Measurements from ENCODE around the gene PBX4. TPM values are rescaled to one million over a fixed set of nuclear protein-coding genes. Genes with fewer than 3 reads are reported as not detected.

PBX4 gene
- total and polyA plus RNA-seq, 5 donors from 2014 or later: 4.1 to 85.3 (median 6.1) TPM

GRCh38 chr19:19653597-19654147 is 35.2 kb upstream of the PBX4 start:
- Histone ChIP-seq H3K9me3 (ENCODE audit: control insufficient read depth in 2 of 2, low read length in 2 of 2) (no peaks in the 10 kb centered on the region), H3K36me3 (ENCODE audit: control insufficient read depth, insufficient read depth, low read length) (peaks cover 88% of the 10 kb centered on the region), H3K4me1 (ENCODE audit: control insufficient read depth, insufficient read depth, low read length, poor library complexity, severe bottlenecking) (no peaks in the 10 kb centered on the region), H3K27me3 (ENCODE audit: control insufficient read depth, insufficient read depth, low read length) (no peaks in the 10 kb centered on the region), H3K27ac (ENCODE audit: insufficient read depth, low read length, poor library complexity, severe bottlenecking) (no peak overlapping the region), H3K4me3 (ENCODE audit: low read depth, low read length) (no peak overlapping the region)
- H3K9me3 Mint-ChIP-seq: peaks cover 0 to 2% (median 0%) of the 10 kb centered on the region in 7 donors
- no peaks in the 10 kb centered on the region for H3K27me3 Mint-ChIP-seq
- H3K36me3 Mint-ChIP-seq: peaks cover 28% of the 10 kb centered on the region
- ATAC-seq (ENCODE audit: low read depth in 2 of 2) (no peak), DNase-seq (no peak)
- H3K4me1 Mint-ChIP-seq: peaks cover 4 to 7% (median 5%) of the 10 kb centered on the region in 4 donors
- no peak overlapping the region for H3K27ac Mint-ChIP-seq
- H3K4me3 Mint-ChIP-seq: no peak overlapping the region

GRCh38 chr19:19652482-19653295 is 34.2 kb upstream of the PBX4 start:
- Histone ChIP-seq H3K4me3 (ENCODE audit: low read depth, low read length) (no peak overlapping the region), H3K27me3 (ENCODE audit: control insufficient read depth, insufficient read depth, low read length) (no peaks in the 10 kb centered on the region), H3K27ac (ENCODE audit: insufficient read depth, low read length, poor library complexity, severe bottlenecking) (no peak overlapping the region), H3K9me3 (ENCODE audit: control insufficient read depth in 2 of 2, low read length in 2 of 2) (no peaks in the 10 kb centered on the region), H3K36me3 (ENCODE audit: control insufficient read depth, insufficient read depth, low read length) (peaks cover 79% of the 10 kb centered on the region), H3K4me1 (ENCODE audit: control insufficient read depth, insufficient read depth, low read length, poor library complexity, severe bottlenecking) (no peaks in the 10 kb centered on the region)
- DNase-seq (no peak), ATAC-seq (ENCODE audit: low read depth in 2 of 2) (no peak)
- H3K9me3 Mint-ChIP-seq: peaks cover 0 to 2% (median 0%) of the 10 kb centered on the region in 7 donors
- H3K4me1 Mint-ChIP-seq: peaks cover 0 to 2% (median 0%) of the 10 kb centered on the region in 4 donors
- peak overlapping the region in 2 of 3 donors; percentile 71 to 98 for H3K27ac Mint-ChIP-seq
- peaks cover 22% of the 10 kb centered on the region for H3K36me3 Mint-ChIP-seq
- no peak overlapping the region for H3K4me3 Mint-ChIP-seq
- H3K27me3 Mint-ChIP-seq: no peaks in the 10 kb centered on the region

GRCh38 chr19:19651076-19651475 is 32.6 kb upstream of the PBX4 start:
- Mint-ChIP-seq H3K36me3 (peaks cover 29% of the 10 kb centered on the region), H3K27me3 (no peaks in the 10 kb centered on the region), H3K9me3 (no peaks in the 10 kb centered on the region), H3K27ac (peak overlapping the region in 1 of 3 donors; percentile 71), H3K4me1 (no peaks in the 10 kb centered on the region), H3K4me3 (no peak overlapping the region)
- Histone ChIP-seq H3K36me3 (ENCODE audit: control insufficient read depth, insufficient read depth, low read length) (peaks cover 80% of the 10 kb centered on the region), H3K4me1 (ENCODE audit: control insufficient read depth, insufficient read depth, low read length, poor library complexity, severe bottlenecking) (no peaks in the 10 kb centered on the region), H3K27ac (ENCODE audit: insufficient read depth, low read length, poor library complexity, severe bottlenecking) (no peak overlapping the region), H3K9me3 (ENCODE audit: control insufficient read depth in 2 of 2, low read length in 2 of 2) (no peaks in the 10 kb centered on the region), H3K27me3 (ENCODE audit: control insufficient read depth, insufficient read depth, low read length) (no peaks in the 10 kb centered on the region), H3K4me3 (ENCODE audit: low read depth, low read length) (no peak overlapping the region)
- DNase-seq: no peak
- ATAC-seq (ENCODE audit: low read depth in 2 of 2): no peak

GRCh38 chr19:19650331-19650730 is 31.8 kb upstream of the PBX4 start:
- ATAC-seq (ENCODE audit: low read depth in 2 of 2) (no peak), DNase-seq (no peak)
- Mint-ChIP-seq H3K36me3 (peaks cover 29% of the 10 kb centered on the region), H3K4me1 (no peaks in the 10 kb centered on the region), H3K4me3 (no peak overlapping the region), H3K27me3 (no peaks in the 10 kb centered on the region), H3K27ac (peak overlapping the region in 1 of 3 donors; percentile 85), H3K9me3 (no peaks in the 10 kb centered on the region)
- no peak overlapping the region for H3K27ac ChIP-seq (ENCODE audit: insufficient read depth, low read length, poor library complexity, severe bottlenecking)
- H3K36me3 ChIP-seq (ENCODE audit: control insufficient read depth, insufficient read depth, low read length): peaks cover 80% of the 10 kb centered on the region
- H3K27me3 ChIP-seq (ENCODE audit: control insufficient read depth, insufficient read depth, low read length): no peaks in the 10 kb centered on the region
- no peak overlapping the region for H3K4me3 ChIP-seq (ENCODE audit: low read depth, low read length)
- no peaks in the 10 kb centered on the region for H3K9me3 ChIP-seq (ENCODE audit: control insufficient read depth in 2 of 2, low read length in 2 of 2)
- no peaks in the 10 kb centered on the region for H3K4me1 ChIP-seq (ENCODE audit: control insufficient read depth, insufficient read depth, low read length, poor library complexity, severe bottlenecking)

GRCh38 chr19:19649580-19649995 is 31.1 kb upstream of the PBX4 start:
- no peak overlapping the region for H3K4me3 ChIP-seq (ENCODE audit: low read depth, low read length)
- ATAC-seq (ENCODE audit: low read depth in 2 of 2) (no peak), DNase-seq (no peak)
- no peaks in the 10 kb centered on the region for H3K9me3 ChIP-seq (ENCODE audit: control insufficient read depth in 2 of 2, low read length in 2 of 2)
- H3K36me3 ChIP-seq (ENCODE audit: control insufficient read depth, insufficient read depth, low read length): peaks cover 74% of the 10 kb centered on the region
- no peak overlapping the region for H3K27ac ChIP-seq (ENCODE audit: insufficient read depth, low read length, poor library complexity, severe bottlenecking)
- Mint-ChIP-seq H3K4me1 (peaks cover 0 to 1% (median 0%) of the 10 kb centered on the region in 4 donors), H3K27me3 (no peaks in the 10 kb centered on the region), H3K27ac (peak overlapping the region in 1 of 3 donors; percentile 48), H3K4me3 (no peak overlapping the region), H3K9me3 (no peaks in the 10 kb centered on the region), H3K36me3 (peaks cover 27% of the 10 kb centered on the region)
- H3K4me1 ChIP-seq (ENCODE audit: control insufficient read depth, insufficient read depth, low read length, poor library complexity, severe bottlenecking): no peaks in the 10 kb centered on the region
- H3K27me3 ChIP-seq (ENCODE audit: control insufficient read depth, insufficient read depth, low read length): no peaks in the 10 kb centered on the region

GRCh38 chr19:19649155-19649554 is 30.7 kb upstream of the PBX4 start:
- peak overlapping the region in 1 of 3 donors; percentile 48 for H3K27ac Mint-ChIP-seq
- peaks cover 31% of the 10 kb centered on the region for H3K36me3 Mint-ChIP-seq

GRCh38 chr19:19647037-19647835 is 28.7 kb upstream of the PBX4 start:
- no peaks in the 10 kb centered on the region for H3K27me3 ChIP-seq (ENCODE audit: control insufficient read depth, insufficient read depth, low read length)

More at GRCh38 chr19:19649155-19649554, 30.7 kb upstream of the PBX4 start:
- Mint-ChIP-seq H3K27me3 (no peaks in the 10 kb centered on the region), H3K4me1 (peaks cover 0 to 2% (median 0%) of the 10 kb centered on the region in 4 donors), H3K4me3 (no peak overlapping the region), H3K9me3 (no peaks in the 10 kb centered on the region)
- no peak overlapping the region for H3K27ac ChIP-seq (ENCODE audit: insufficient read depth, low read length, poor library complexity, severe bottlenecking)
- peaks cover 70% of the 10 kb centered on the region for H3K36me3 ChIP-seq (ENCODE audit: control insufficient read depth, insufficient read depth, low read length)
- ATAC-seq (ENCODE audit: low read depth in 2 of 2): no peak
- DNase-seq: no peak
- H3K4me1 ChIP-seq (ENCODE audit: control insufficient read depth, insufficient read depth, low read length, poor library complexity, severe bottlenecking): peaks cover 1% of the 10 kb centered on the region
- no peaks in the 10 kb centered on the region for H3K9me3 ChIP-seq (ENCODE audit: control insufficient read depth in 2 of 2, low read length in 2 of 2)
- H3K27me3 ChIP-seq (ENCODE audit: control insufficient read depth, insufficient read depth, low read length): no peaks in the 10 kb centered on the region
- no peak overlapping the region for H3K4me3 ChIP-seq (ENCODE audit: low read depth, low read length)

More at GRCh38 chr19:19647037-19647835, 28.7 kb upstream of the PBX4 start:
- Mint-ChIP-seq H3K27me3 (peaks cover 5% of the 10 kb centered on the region), H3K4me3 (peak overlapping the region in 1 of 4 donors; percentile 90), H3K36me3 (peaks cover 21% of the 10 kb centered on the region), H3K27ac (no peak overlapping the region), H3K9me3 (no peaks in the 10 kb centered on the region), H3K4me1 (peaks cover 0 to 14% (median 9%) of the 10 kb centered on the region in 4 donors)
- DNase-seq (no peak), ATAC-seq (ENCODE audit: low read depth in 2 of 2) (no peak)
- Histone ChIP-seq H3K4me1 (ENCODE audit: control insufficient read depth, insufficient read depth, low read length, poor library complexity, severe bottlenecking) (peaks cover 15% of the 10 kb centered on the region), H3K4me3 (ENCODE audit: low read depth, low read length) (no peak overlapping the region), H3K9me3 (ENCODE audit: control insufficient read depth in 2 of 2, low read length in 2 of 2) (no peaks in the 10 kb centered on the region), H3K36me3 (ENCODE audit: control insufficient read depth, insufficient read depth, low read length) (peaks cover 52% of the 10 kb centered on the region), H3K27ac (ENCODE audit: insufficient read depth, low read length, poor library complexity, severe bottlenecking) (no peak overlapping the region)

Measured in CD4-positive, CD25-positive, alpha-beta regulatory T cell (primary cell).